Astrocyte of the cerebellum (primary cell): ENCODE measurements around the gene ARAP1.

Experiments
- DNase-seq: peaks from one replicate; pipeline ENCODE4 v3.0.0-alpha.2; 2011; ENCODE audit warnings: low read depth
- H3K4me3 ChIP-seq: 2 replicates; pipeline ENCODE4 v1.5.1; 2011; ENCODE audit warnings: mild to moderate bottlenecking, low read depth, low read length, moderate library complexity
- CTCF ChIP-seq: IDR thresholded peaks from 2 replicates; pipeline ENCODE4 v1.5.1; 2012; ENCODE audit warnings: low read length, low read depth, moderate library complexity, mild to moderate bottlenecking; ENCODE audit errors: missing control alignments
- in situ Hi-C: cut with HindIII; loops from 2 replicates; pipeline ENCODE4 v1.10.0; 2017; ENCODE audit warnings: low sequenced_read_pairs

ARAP1 gene

GRCh38 chr11:72739240-72740059, 12.8 kb downstream of the ARAP1 start:
- no peak overlapping the region for H3K4me3 ChIP-seq
- in situ Hi-C loops = no loop called here
- no peak for DNase-seq
- no peak for TF ChIP-seq CTCF

- H3K4me3 ChIP-seq = no peak overlapping the region
- TF ChIP-seq CTCF = no peak
- no peak for DNase-seq
- in situ Hi-C loops = no loop called here
These were observed 13.7 kb downstream of the ARAP1 start for GRCh38 chr11:72738199-72739141.

GRCh38 chr11:72737336-72737735, 14.9 kb downstream of the ARAP1 start:
- no peak overlapping the region for H3K4me3 ChIP-seq
- in situ Hi-C loops = no loop called here
- TF ChIP-seq CTCF = no peak
- DNase-seq = no peak

GRCh38 chr11:72736452-72737069, 15.6 kb downstream of the ARAP1 start:
- in situ Hi-C loops = no loop called here
- no peak overlapping the region for H3K4me3 ChIP-seq
- no peak for TF ChIP-seq CTCF
- no peak for DNase-seq

- no peak for DNase-seq
- TF ChIP-seq CTCF = no peak
- in situ Hi-C loops = no loop called here
- H3K4me3 ChIP-seq = no peak overlapping the region
These were observed 16.6 kb downstream of the ARAP1 start for GRCh38 chr11:72735495-72736027.

GRCh38 chr11:72732329-72732728, 19.9 kb downstream of the ARAP1 start:
- in situ Hi-C loops = no loop called here

More at GRCh38 chr11:72732329-72732728, 19.9 kb downstream of the ARAP1 start:
- DNase-seq = no peak
- no peak overlapping the region for H3K4me3 ChIP-seq
- TF ChIP-seq CTCF = no peak
